Upper lobe of left lung (tissue), 4 donors: ENCODE measurements around the gene DSTYK.

Source experiments
- CTCF ChIP-seq, 6 experiments: fragments of 450-650 bp in 4 of 6; fragments of 200-600 bp in 2 of 6; sonication (generic) in 2 of 6; IDR thresholded peaks; one replicate each; pipeline ENCODE4 v1.5.1; 2016 to 2019; ENCODE audit warnings: antibody characterized with exemption in 6 of 6
- POLR2A ChIP-seq, 4 donors: fragments of 450-650 bp; IDR thresholded peaks; one replicate each; pipeline ENCODE4 v1.5.1; 2016 to 2017; ENCODE audit warnings: antibody characterized with exemption in 4 of 4, mild to moderate bottlenecking in 2 of 4
- POLR2AphosphoS5 ChIP-seq, 2 donors: sonication (generic); formaldehyde crosslinking; IDR thresholded peaks; one replicate each; pipeline ENCODE4 v1.5.1; 2017; ENCODE audit warnings: antibody characterized with exemption in 2 of 2

DNA sequence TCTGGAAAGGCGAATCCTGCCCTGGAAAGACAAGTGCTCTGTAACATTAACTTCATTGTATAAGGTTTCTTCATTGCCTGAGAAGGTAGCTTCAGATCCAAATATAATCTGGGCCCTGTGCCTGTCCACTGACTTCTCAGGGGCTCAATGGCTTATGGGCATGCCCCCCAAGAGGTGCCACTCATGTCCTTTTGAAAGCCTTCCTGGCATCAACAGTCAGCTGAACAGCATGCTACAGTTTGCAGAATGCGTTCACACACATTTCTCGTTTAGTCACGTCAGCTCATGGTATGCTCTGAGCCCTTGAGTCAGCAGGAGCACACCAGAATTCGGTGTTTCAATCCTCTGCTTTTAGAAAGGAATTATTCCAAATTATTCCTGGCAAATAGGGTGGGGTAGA, 40.1 kb upstream of the DSTYK start:
- TF ChIP-seq CTCF (IDR thresholded peaks at IDR 0.05) (no peak), POLR2AphosphoS5 (IDR thresholded peaks at IDR 0.05) (no peak), POLR2A (IDR thresholded peaks at IDR 0.05) (no peak)
